Fibroblast of mammary gland (primary cell): ENCODE results near the gene TBC1D22A.
"Not testable (repeated sequence)": the region's sequence is repeated elsewhere in the genome, so short reads cannot be mapped to it uniquely, and the experiment has no call there.

Source experiments
- DNase-seq: peaks from one replicate; pipeline ENCODE4 v3.0.0-alpha.2; 2010; ENCODE audit warnings: low read depth
- H3K4me3 ChIP-seq: 2 replicates; pipeline ENCODE4 v1.5.1; 2011; ENCODE audit warnings: low read depth, mild to moderate bottlenecking, low read length, moderate library complexity; ENCODE audit not compliant: control insufficient read depth
- TF ChIP-seq, protein P1 (sequence below): conservative IDR thresholded peaks from 2 replicates; pipeline ENCODE4 v1.5.1; 2011; ENCODE audit warnings: low read depth, low read length, inconsistent platforms; ENCODE audit not compliant: control insufficient read depth, insufficient read depth

TBC1D22A gene

DNA sequence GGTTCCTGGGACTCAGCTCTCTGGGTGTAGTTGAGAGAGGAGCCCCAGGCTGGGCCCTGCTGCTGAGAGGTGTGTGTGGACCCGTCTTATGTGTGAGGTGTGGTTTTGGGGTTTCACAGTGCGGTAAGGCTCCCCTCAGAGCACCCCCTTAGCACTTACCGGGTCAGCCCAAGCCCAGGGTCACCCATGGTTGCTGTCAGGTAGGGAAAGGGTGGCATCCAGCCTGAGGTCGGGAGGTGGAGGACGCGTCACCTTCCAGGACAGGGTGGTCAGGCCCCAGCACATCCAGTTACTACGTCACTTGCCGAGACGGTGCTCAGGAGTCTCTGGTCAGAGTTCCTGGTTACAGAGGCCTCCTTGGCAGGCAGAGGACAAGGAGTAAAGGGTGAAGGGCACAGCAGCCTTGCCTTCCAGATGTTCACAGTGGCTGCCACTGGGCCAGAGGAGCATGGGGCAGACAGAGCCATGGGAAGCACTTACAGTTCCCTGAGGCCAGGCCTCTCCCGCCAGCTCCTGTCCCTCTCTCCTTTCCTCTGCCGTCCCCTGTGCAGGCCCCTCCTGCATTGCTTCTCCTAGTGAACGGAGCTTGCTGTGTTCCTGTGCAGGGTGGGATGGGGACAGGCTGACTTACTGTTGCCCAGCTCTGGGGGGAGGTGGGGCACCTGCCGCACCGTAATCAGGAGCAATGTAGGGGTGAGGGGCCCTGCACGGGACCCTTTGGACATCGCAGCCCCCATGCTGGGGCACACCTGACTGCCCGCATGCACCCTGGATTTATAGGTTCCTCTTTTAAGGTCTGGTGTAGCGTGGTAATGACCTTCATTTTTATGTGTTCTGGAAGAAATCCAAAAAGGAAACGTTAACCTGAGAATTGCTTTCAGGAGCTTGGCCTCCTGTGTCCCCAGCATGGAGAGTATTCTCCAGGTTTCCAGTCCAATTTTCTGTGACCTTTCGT is 285.9 kb downstream of the TBC1D22A start:
- no peak for DNase-seq
- no peak overlapping the region for H3K4me3 ChIP-seq
- TF ChIP-seq, protein P1, sequence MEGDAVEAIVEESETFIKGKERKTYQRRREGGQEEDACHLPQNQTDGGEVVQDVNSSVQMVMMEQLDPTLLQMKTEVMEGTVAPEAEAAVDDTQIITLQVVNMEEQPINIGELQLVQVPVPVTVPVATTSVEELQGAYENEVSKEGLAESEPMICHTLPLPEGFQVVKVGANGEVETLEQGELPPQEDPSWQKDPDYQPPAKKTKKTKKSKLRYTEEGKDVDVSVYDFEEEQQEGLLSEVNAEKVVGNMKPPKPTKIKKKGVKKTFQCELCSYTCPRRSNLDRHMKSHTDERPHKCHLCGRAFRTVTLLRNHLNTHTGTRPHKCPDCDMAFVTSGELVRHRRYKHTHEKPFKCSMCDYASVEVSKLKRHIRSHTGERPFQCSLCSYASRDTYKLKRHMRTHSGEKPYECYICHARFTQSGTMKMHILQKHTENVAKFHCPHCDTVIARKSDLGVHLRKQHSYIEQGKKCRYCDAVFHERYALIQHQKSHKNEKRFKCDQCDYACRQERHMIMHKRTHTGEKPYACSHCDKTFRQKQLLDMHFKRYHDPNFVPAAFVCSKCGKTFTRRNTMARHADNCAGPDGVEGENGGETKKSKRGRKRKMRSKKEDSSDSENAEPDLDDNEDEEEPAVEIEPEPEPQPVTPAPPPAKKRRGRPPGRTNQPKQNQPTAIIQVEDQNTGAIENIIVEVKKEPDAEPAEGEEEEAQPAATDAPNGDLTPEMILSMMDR, result no peak

DNA sequence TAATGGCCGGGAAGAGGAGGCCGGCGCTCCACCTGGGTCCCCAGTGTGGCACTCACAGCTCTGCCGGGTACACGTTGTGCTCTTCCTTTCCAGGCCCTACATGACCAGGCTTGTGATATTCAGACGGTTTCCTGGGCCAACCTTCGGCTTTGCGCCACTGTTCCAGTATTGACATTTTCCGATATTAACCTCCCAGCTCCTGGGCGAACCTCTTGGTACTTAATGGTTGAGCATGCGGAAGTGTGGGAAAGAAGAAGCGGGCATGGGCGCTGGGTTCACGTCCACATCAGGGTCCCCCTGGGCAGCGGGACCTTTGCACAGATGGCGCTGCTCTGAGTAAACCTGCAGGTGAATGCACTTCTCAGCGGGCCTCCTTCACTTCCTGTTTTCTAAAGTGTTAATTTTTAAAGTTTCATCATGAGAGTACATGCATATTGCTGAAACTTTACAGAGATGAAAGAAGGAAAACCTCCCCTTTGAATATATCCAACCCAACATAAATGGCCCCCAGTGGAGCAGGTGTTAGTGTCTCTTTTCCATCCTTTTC is 286.7 kb downstream of the TBC1D22A start:
- no peak for DNase-seq
- no peak overlapping the region for H3K4me3 ChIP-seq
- TF ChIP-seq, protein P1, result no peak

DNA sequence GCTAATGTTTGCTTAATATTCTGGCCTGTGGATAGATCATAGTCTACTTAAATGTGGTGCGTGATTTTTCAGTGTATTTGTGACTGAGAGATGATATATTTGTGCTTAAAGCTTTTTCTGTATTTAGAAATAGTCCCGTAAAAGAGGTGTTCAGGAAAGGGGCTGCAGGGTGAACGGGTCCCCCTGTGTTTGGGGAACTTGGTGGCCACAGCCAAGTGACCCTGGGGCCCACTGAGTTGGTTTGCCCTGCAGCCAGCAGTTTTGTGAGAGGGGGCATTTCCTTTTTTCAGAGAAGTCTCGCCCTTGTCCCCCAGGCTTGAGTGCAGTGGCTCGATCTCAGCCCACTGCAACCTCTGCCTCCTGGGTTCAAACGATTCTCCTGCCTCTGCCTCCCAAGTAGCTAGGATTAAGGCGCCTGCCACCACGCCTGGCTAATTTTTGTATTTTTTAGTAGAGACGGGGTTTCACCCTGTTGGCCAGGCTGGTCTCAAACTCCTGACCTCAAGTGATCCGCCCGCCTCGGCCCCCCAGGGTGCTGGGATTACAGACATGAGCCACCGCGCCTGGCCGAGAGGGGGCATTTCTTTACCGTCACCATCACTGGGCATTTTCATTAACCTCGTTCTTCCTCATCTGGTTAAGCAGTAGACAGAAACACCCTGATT is 287.4 kb downstream of the TBC1D22A start:
- DNase-seq, H3K4me3 ChIP-seq: not testable (repeated sequence)

DNA sequence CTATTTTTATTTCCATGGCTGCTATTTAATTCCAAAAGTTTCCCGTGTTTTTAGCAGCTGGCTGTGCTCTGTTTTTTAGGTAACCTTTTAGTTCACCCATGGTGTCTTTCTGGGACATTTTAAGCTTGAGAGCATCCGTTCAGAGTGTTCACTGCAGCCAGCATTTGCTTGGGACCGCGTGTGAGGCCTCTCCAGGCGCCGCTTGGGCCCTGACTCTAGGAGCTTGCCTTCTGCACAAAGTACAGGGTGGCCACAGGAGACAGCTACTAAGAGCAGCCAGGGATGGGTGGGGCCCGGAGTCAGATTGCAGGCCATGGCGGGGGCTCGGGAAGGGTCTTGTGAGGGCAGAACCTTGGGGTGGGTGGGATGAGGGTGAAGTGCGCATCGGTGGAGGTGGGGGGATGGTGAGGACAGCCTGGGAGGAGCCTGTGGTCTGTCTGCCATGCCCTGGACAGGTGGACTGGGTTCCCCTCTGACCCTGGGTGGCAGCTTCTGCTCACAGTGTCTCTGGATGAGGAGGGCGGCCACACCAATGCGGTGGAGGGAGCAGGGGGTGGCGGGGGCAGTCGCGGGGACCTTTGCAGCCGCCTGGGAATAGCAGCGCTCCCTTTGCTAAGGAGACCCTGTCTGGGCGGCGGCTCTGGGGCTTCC is 288.1 kb downstream of the TBC1D22A start:
- TF ChIP-seq, protein P1, result no peak
- DNase-seq, result no peak
- no peak overlapping the region for H3K4me3 ChIP-seq

DNA sequence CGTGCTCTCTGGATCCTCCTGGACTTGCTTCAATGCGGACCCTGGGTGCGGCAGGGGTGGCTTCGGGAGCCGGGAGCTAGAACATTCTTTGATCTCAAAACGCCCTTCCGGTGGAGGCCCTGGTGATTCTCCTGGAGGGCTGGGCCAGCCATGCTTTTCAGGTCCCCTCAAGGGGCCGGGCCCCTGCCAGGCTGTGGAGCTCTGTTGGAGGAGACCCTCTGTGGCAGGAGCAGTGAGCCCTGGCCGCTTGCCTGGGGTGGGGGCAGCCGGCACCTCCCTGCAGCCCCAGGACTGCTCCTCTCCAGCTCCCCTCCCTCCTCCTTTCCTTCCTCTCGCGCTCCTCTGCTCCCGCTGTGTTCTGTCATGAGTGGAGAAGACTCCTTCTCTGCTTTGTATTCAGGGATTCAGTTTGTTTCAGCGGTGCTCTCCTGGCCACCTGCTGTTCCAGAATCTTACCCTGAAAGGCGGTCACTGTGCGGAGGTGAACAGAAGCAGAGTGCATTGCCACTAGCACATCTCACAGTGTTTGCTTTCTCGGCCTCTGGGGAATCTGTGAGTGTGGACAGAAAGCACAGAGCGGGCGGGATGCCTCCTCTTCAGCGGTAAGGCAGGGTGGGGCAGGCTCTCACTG is 289.1 kb downstream of the TBC1D22A start:
- TF ChIP-seq, protein P1, result no peak
- DNase-seq, result no peak
- no peak overlapping the region for H3K4me3 ChIP-seq

DNA sequence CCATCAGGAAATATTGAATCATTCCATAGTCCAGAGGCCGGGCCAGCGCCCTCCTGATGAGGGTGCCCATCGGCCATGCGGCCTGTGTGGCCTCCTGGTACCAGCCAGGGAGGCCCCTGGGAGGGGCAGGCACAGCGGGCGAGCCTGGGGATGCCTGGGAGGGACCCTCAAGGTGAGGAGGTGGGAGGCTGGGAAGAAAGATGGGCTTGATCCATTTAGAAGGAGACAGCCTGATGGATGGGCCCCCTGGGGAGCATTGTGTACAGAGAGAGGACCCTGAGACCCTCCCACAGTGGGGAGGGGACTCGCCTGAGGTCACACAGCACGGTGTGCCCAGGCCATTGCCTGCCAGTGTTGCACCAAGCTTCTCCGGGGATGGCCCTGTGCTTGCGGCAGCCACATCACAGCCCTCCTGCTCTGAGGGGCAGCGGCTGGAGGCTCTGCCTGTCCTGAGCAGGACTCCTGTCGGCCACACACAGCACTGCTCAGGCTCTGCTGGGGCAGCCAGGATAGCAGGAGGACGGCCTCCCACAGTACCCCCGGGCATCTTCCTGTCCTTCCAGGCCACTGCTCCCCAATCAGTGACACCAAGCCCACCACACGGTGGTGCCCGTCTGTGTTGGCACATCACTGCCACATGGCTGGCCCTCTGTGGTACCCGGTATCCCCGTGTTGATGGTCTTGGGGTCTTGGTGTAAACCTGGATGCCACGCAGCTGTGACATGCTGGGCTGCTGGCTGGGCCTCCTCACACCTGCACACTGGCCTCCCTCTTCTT is 290.0 kb downstream of the TBC1D22A start:
- TF ChIP-seq, protein P1, result no peak
- H3K4me3 ChIP-seq, result no peak overlapping the region
- DNase-seq, result no peak
